Stimulated activated CD4-positive, alpha-beta T cell treated with anti-CD3 and anti-CD28 coated beads, TNF-alpha, amount 100 ng/mL, for 4 hours (primary cell): Measurements from ENCODE around the gene PRDM2.
"Not testable (repeated sequence)": the region's sequence is repeated elsewhere in the genome, so short reads cannot be mapped to it uniquely, and the experiment has no call there.

Experiments
- DNase-seq, 3 experiments: peaks; one replicate each; pipeline ENCODE4 v3.0.0-alpha.2; 2020; ENCODE audit warnings: low read depth in 3 of 3

Gene PRDM2

GRCh38 chr1:13697738-13698137 is 2.2 kb upstream of the PRDM2 start:
- no peak for DNase-seq

- DNase-seq: peak in 1 of 3 experiments; percentile 3
These were observed 478 bp upstream of the PRDM2 start for GRCh38 chr1:13699510-13699909.

GRCh38 chr1:13700521-13701270 is 708 bp downstream of the PRDM2 start:
- DNase-seq: peak in 2 of 3 experiments; percentile 9 to 23

- no peak for DNase-seq
These were observed 1.3 kb downstream of the PRDM2 start for GRCh38 chr1:13701271-13701640.

- peak in 2 of 3 experiments; percentile 19 to 44 for DNase-seq
These were observed 2.6 kb downstream of the PRDM2 start for GRCh38 chr1:13702425-13703127.

GRCh38 chr1:13703128-13703513 is 3.1 kb downstream of the PRDM2 start:
- no peak for DNase-seq

- DNase-seq: no peak
These were observed 3.8 kb downstream of the PRDM2 start for GRCh38 chr1:13703558-13704490.

GRCh38 chr1:13706046-13706445 is 6.1 kb downstream of the PRDM2 start:
- no peak for DNase-seq

GRCh38 chr1:13707164-13707563 is 7.2 kb downstream of the PRDM2 start:
- no peak for DNase-seq

- DNase-seq: no peak
These were observed 8.5 kb downstream of the PRDM2 start for GRCh38 chr1:13708380-13708982.

GRCh38 chr1:13710086-13710485 is 10.1 kb downstream of the PRDM2 start:
- DNase-seq: no peak

GRCh38 chr1:13714851-13715250 is 14.9 kb downstream of the PRDM2 start:
- DNase-seq: no peak

- DNase-seq: not testable (repeated sequence)
These were observed 15.8 kb downstream of the PRDM2 start for GRCh38 chr1:13715616-13716287.

- no peak for DNase-seq
These were observed 22.9 kb downstream of the PRDM2 start for GRCh38 chr1:13722808-13723360.

GRCh38 chr1:13723810-13724209 is 23.8 kb downstream of the PRDM2 start:
- no peak for DNase-seq

- peak in 2 of 3 experiments; percentile 20 to 27 for DNase-seq
These were observed 25.8 kb downstream of the PRDM2 start for GRCh38 chr1:13725714-13726175.

- no peak for DNase-seq
These were observed 28.2 kb downstream of the PRDM2 start for GRCh38 chr1:13728091-13728715.

GRCh38 chr1:13730291-13730690 is 30.3 kb downstream of the PRDM2 start:
- no peak for DNase-seq

GRCh38 chr1:13730751-13731482 is 30.9 kb downstream of the PRDM2 start:
- peak; percentile 32 to 61 (median 53) for DNase-seq

GRCh38 chr1:13731897-13732296 is 31.9 kb downstream of the PRDM2 start:
- DNase-seq: no peak
